CD4-positive, alpha-beta T cell treated with Interleukin-6 for 4 hours (primary cell): ENCODE results near the gene ADCY3.
"Not testable (repeated sequence)": the region's sequence is repeated elsewhere in the genome, so short reads cannot be mapped to it uniquely, and the experiment has no call there.

Experiments used
- DNase-seq: peaks from one replicate; pipeline ENCODE4 v3.0.0-alpha.2; 2020; ENCODE audit warnings: mixed read lengths

ADCY3 gene

DNA sequence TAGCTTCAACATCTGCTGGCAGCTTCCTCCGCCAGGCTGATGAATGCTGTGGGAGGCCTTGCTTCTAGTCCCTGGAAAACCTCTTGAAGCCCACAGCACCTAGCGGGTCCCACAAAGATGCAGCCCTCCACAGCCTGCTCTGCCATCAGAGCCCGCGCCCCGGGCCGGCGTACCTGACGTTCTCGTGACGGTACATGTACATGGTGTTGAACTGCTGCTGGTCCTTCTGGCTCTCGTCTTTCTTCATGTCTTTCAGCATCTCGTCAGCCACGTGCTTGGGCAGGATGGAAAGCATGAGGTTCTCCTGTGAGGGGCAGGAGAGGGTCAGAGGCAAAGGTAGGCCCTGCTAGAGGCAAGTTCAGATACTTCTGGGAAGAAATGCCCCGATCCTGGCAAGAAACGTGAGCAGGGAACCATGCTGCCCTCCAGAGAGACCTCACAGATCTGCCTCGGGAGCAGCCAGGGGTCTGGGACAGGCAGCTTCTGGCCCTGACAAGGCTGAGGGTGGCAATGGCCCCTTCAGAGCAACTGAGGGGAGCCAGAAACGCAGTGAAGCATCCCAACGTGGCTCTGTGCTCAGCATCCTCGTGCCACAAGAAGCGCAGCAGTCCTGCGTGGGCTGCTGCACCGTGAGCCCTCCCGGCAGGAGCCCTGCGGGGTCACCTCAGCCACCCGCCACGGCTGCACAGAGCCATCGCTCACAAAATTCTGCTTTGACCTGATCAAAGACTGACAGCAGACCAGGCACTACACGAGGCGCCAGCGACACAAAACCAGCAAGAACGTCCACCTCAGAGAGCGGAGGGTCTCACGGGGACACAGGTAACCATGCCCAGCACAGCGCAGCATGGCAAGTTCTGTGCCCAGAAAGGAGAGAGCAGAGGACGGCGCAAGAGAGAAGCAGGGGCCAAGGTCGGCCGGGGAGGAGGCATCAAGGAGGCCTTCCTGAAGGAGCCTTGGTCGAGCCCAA is 77.7 kb downstream of the ADCY3 start:
- DNase-seq, result no peak

DNA sequence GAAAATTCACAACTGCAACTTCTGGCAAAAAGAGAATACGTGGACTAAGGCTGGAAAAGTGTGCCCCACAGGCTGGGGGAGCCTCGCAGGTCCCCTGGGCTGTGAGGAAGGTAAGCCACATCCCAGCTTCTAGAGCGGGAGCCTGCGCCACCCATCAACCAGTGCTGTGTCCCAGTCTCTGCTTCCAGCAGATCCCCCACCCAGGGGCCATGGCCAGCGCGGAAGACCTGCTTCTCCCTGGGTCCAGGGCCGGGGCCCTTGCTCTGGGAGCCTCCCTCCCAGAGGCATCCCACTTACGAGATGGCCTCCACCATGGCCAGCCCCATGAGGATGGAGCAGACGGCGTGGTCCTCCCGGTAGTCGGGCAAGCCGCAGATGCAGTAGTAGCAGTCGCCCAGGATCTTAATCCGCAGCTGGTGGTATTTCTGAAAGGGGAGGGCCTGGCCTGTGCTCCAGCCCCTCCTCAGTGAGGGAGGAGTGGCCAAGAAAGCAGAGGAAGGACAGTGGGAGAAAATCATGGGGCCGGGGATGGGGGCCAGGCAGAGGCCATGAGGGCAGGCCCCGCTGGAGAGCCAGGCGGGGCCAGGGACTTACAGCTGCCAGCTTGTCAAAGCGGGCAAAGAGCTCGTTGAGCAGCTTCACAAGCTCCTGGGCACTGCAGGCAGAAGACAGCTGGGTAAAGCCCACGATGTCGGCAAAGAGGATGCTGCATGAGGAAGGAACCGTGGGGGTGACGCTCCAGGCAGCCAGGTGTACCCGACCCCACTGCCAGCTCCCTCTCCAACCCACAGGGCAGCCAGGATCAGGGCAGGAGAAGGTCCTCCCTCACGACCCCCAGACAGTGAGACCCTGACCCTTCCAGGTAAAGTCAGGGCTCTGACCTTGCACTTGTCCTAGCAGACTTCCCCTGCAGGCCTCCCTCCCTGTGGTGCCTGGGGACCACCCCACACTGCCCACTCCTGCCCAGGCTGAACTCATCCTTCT is 78.8 kb downstream of the ADCY3 start:
- no peak for DNase-seq

DNA sequence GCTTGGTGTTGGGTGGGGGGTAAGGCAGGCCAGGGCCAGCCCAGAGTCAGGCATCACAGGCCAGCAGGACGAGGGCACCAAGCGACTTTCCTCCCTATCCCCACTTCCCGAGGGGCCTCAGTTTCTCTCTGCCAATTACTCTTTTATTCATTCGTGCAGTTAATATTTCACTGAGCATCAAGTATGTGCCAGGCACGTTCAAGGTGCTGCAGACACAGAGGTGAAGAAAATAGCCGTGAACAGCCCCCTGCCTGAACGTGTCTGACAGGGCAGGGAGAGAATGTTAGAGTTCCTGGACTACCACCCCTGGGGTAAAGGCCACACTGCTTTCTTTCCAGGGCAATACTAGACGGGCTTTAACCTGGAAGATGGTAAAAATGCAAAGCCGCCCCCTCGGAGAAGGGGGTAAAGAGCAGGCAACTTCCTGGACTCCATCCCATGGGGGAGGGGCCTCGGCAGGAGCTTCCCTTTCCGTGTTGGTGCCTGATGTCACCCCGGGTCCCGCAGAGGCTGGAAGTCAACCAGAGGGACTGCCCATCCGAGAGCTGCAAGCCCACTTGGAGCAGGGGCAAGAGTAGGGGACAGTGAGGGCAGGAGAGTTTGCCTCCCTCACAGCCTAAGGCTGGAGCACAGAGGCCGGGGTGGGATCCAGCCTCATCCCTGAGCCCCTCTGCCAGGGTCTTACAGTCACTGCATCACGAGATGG is 79.7 kb downstream of the ADCY3 start:
- DNase-seq, result no peak

DNA sequence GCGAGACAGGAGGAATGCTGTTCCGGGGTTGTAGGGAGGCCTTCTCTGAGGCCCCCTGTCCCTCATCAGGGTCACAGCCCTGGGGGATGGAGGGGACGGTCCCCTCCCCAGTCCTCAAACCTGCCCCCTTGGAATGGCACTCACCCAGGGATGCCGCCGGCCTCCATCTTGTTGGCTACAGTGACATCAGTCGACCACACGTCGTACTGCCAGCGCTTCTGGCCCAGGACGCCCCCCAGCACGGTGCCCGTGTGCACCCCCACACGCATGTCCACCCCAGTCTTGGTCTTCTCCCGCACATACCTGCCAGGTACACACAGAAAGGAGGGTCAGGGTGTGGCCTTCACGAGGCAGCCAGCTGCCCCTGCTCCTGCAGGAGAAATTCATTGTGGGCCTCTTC is 80.3 kb downstream of the ADCY3 start:
- DNase-seq, result no peak

DNA sequence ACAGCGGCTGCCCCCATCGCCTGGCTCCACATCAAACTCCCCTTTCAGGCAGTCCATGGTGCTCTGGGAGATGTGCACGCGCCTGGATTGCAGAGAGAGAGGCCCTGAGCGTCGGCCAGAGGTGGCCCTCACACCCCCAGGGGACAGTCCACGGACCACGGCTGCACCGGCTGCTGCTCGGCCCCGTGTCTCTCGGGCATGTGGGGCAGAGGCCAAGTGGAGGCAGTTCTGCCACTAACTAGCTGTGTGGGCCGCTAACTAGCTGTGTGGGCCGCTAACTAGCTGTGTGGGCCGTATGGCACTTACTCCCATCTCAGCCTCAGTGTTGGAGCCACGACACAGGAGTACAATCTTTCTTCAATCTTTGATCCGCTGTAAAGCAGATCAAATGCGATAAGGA is 81.5 kb downstream of the ADCY3 start:
- DNase-seq, result no peak

DNA sequence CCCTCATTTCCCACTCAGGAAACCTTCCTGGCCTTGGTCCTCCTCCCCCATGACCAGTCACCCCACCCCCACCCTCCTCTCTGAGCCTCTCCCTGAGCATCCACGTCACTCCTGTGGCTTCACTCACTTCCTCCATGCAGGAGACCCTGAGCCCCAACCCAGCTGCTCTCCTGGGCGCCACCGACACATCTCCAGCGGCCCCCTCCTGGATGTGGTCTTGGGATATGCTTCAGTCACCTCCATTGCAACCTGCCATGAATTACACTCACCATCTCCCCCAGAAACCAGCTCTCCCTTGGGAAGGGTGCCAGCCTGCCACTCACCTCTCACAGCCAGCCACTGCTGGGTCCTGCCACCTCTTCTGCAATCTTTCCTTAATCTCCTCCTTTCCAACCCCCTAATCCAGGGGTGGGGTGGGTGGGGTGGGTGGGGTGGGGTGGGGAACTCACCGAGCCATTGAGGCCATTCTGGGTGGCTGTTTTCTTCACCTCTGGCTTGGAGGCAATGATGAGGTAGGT is 82.0 kb downstream of the ADCY3 start:
- DNase-seq, result no peak

DNA sequence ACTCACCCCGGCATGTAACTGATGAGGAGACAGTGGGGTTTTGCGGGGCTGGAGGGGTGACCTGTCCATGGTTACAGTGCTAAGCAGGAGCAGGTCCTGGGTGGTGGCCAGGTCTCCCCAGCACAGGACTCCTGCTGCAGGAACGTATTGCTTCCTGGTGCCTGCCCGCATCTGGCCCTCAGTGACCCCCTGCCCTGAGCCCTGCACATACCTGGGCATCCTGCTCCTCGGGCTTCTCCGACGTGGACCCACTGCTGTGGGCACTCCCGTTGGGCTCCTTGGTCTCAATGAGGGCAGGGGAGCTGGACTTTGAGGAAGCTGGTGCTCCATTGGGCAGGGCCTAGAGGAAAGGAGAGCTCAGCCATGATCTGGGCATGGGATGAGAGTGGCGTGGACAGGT is 83.3 kb downstream of the ADCY3 start:
- no peak for DNase-seq

DNA sequence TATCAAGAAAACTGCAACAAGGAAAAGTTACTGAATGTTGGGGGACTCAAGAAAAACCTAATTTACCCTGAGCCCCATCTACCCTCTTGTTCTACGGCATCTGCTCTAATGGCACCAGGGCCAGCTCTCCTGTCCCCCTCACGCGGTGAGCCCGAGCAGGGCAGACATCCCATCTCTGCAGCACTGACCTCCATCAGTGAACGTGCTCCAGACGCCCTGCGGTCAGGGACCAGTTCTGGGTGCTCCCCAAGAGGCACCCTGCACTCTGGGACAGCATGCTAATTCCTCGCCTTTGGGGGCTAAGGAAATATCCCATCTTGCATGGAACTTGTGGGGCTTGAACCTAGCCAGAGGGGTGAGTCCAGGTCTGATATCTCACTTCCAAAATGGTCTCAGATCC is 83.8 kb downstream of the ADCY3 start:
- DNase-seq, result no peak

DNA sequence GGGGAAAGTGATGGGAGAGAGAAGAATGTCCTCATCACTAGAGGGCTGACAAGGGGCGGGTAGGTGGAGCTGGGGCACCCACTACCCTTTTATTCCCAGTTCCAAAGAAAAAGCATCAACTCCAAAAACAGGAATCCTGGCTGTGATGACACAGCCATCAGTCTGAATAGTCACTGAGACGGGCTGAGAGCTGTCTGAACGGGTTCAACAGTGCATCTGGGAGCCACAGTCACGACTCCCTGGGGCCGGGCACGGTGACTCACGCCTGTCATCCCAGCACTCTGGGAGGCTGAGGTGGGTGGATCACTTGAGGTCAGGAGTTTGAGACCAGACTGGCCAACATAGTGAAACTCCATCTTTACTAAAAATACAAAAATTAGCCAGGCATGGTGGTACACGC is 84.6 kb downstream of the ADCY3 start:
- not testable (repeated sequence) for DNase-seq

DNA sequence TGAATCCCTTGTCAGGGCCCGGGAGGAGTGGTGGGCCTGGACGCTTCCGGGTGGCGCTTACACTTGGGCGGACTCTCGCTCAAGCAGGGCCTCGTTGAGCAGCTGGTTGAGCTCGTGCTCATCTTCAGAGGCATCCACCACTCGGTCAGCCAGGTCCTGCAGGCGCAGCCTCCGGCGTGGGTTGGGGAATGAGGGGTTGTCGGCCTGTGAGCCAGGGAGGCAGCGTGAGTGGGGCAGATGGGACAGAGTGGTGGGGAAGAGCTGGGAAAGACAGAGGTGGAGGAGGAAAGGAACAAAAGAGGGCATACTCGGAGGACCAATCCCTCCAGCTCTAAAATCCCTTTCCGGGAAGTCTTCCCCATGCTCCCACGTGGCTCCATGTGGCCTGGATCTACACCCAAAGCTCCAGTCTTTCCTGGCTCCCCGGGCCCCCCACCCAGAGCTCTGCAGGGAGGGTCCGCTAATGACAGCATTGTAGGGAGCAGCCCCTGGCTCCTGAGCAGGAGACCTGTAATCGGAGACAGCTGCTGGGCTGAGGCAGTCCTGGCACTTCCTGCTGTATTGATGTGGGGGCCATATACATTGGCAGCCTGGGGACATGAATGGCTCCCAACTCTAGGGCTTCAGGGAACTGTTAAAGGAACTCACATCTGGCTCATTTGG is 85.2 kb downstream of the ADCY3 start:
- no peak for DNase-seq

DNA sequence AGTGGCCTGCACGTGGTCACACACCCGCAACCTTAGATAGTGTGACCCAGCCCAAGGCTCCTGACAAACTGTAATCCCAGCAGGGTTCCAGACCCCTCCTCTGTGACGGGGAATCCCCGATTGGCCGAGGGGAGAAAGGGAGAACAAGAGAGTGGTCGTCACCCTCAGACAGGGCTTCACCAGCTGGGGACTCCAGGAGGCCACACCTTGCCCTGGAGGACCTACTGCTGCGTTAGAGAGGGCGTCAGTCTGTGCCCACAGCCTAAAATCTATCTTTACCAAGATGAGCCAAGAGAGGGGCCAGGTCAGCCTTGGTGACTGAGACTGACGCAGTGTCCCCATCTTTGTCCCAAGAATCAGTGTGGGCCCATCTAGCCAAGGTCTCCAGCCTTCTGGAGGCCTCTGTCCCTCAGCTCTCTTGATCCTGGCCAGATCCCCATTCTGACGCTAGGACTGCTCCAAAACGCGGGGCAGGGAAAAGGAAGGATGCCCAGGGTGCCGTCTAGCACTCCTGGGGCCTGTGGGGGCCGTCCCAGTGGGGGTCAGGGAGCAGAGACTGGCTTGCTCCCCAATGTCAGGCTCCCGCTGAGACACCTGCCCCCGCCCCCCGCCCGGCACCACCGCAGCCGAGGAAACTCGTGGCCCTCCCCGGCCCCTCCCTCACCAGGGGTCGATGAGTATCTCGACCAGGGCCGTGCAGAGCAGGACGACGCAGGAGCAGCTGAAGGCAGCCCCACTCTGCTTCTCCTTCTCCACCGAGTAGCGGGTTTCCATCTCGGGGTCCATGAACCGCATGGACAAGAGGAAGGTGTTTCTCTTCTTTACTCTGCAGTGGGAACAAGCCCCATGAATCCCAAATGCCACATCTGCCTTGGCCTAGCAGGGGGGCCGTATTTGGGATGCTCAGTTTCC is 86.0 kb downstream of the ADCY3 start:
- DNase-seq, result no peak

DNA sequence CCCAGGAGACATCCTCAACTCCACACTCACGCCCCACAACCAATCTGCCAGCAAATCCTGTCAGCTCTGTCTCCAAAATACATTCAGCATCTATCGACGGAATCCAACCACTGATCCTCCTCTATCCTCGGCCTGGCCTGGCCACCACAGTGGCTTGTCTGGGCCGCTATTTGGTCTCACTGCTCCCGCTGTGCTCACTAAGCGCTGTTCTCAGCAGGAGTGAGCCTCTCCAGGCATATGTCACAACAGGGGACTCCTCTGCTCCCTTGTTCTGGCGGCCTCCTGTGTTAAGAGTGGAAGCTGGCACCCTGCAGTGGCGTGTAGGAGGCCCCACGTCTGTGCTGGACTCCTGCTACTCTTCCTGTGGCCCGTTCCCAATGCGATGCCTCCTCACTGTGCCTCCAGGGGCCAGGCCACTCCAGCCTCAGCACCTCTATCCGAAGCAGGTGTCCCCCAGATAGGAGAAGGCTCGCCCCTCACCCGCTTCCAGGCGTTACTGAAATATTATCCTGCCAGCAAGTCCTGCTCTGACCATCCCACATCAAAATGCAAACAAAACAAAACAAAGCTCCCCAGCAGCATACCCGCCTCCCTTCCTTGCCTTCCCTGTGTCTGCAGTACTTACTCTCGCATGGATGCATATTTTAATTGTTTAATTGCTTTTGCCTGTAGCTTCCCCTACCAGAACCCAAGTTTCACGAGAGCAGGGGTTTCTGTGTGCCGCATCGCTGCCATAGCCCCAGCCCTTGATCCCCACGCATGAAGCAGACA is 86.9 kb downstream of the ADCY3 start:
- DNase-seq, result no peak

DNA sequence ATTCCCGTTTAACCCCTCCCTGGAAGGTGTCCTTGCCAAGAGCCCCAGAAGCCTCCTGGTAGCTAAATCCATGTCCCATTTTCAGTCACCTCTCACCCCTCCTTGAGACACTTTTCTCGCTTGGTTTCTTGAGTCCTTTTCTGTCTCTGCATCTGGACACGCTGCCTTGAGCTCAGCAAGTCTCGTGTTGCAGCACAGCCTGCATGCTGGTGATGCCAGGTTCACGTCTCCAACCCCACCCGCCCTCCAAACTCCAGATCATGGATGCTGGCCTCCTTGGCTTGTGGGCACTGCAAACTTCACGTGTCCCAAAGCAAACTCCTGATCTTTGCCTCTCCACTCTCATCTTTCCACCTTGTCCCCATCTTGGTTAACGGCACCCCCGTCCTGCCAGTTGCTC is 87.5 kb downstream of the ADCY3 start:
- no peak for DNase-seq

DNA sequence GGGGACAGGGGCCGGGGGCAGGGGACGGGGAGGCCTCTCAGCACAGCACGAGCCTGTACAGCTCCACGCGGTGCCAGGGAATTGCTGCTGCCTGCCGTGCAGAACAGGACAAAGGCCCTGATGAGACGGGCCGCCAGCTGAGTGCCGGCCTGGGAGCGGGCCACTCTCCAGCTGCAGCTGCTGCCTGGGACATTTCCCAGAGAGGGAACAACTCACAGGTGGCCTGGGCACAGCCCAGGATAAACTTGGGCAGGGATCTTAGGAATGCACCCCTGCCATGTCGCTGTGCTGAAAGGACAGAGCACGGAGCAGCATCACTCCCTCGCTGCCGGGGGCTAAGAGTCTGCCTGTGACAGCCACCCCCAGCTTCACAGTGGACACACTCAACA is 88.0 kb downstream of the ADCY3 start:
- no peak for DNase-seq

DNA sequence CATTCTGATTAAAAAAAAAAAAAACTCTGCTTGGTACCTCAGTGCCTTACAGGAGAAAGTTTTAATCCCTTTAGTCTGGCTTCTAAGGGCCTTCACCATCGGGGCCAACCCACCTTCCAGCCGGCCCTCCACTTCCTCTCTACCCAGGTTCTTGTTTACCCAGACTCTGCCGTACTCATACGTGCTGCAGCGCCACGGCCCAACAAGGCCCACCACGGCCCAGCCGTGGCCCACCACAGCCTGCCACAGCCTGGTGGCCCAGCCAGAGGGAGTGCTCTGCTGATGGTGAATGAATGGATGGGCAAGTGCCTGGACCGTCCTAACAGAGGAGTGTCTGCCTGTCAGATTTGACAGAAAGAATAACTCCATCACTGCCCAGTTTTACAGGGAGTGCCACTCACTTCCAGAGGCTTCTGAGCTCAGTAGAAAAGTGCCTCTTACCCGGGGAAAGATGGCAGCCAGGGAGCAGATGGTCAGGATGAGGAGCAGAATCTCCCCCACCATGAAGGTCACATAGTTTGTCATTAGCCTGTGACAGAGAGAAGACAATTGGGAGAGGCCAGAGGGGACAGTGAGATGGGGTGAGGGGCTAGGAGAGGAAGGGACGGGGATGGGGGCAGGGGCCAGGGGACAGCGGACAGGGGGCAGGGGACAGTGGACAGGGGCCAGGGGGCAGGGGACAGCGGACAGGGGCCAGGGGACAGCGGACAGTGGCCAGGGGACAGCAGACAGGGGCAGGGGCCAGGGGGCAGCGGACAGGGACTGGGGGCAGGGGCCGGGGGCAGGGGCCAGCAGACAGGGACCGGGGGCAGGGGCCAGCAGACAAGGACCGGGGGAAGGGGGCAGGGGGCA is 88.6 kb downstream of the ADCY3 start:
- DNase-seq, result no peak

DNA sequence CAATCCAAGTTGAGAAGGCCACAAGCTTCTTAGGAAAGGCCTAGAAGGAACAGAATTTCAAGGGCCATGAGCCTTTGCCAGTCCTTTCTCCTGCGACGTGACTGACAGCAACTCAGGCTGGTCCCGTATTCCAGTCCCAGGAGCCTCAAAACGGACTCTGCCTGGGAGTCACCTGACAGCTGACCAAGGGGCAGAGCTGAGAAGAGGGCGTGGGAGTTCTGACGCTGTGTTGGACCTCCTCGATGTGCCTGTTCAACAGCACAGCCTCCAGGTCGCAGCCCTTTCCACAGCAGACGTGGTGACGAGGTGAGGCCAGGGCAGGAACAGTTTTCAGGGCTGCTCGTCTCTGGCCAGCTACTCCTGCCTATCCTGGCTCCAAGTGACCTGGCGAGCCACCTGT is 89.3 kb downstream of the ADCY3 start:
- DNase-seq, result no peak

DNA sequence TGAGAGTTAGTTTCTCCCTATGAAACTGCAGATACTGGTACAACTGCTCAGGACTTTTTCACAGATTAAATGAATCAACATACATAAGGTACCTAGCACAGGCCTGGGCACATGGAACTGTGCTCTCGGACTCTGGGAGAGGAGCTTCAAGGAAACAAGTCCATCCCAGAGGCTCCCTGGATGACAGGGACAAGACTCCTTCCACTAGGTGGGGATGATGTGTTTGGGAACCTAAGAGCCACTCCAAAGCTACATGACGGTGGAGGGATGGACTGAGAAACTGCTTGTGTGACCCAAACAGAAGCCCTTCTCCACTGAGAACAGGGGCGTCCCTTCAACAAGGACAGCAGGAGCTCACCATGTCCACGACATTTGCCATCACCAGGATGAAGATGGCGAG is 89.7 kb downstream of the ADCY3 start:
- DNase-seq, result no peak

DNA sequence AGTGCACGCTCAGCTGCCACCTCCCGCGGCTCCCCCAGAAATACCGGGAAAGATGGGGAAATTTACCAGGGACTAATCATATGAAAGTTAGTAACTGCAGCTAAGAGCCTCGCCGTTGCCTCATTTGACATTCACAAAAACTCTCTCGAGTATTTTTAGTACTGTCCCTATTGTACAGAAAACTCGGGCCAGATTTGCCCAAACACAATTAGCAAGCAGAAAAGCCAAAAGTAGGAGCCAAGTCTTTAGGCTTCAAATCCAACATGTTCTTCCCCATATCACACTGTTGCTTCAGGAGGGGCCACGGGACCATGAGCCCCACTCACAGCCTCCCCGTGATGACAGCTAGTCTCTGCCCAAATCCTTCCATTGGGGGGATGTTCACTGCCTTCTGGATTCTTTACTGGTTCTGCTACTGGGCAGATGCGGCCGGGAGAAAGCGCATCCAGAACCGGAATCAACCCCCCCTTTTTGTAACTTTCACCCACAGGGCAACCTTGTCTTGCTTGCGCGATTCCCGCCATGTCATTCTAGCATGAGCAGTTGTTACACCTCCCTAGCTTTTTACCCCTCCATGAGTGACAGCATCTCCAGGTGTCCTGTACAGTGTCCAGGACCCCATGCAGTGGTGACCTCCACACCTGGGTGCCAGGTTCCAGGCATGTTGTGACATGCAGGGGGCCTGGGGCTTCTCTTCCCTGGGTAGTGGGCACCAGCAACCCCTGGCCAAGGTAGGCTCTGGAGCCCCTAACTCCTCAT is 91.6 kb downstream of the ADCY3 start:
- DNase-seq, result no peak
